ENCODE data around the gene PRKN.
"Not testable (repeated sequence)": the region's sequence is repeated elsewhere in the genome, so short reads cannot be mapped to it uniquely, and the experiment has no call there.

Gene PRKN

GRCh38 chr6:162612613-162613012 is 115.0 kb downstream of the PRKN start:
- no peak for DNase-seq

- no peak for DNase-seq
These were observed 117.2 kb downstream of the PRKN start for GRCh38 chr6:162610351-162610750.

- no peak for DNase-seq
These were observed 121.7 kb downstream of the PRKN start for GRCh38 chr6:162605881-162606280.

GRCh38 chr6:162603231-162604015 is 124.1 kb downstream of the PRKN start:
- no peak for DNase-seq

- no peak for DNase-seq
These were observed 124.8 kb downstream of the PRKN start for GRCh38 chr6:162602759-162603158.

GRCh38 chr6:162596676-162597075 is 130.9 kb downstream of the PRKN start:
- no peak for DNase-seq

GRCh38 chr6:162591517-162591916 is 136.0 kb downstream of the PRKN start:
- no peak for DNase-seq

- no peak for DNase-seq
These were observed 145.4 kb downstream of the PRKN start for GRCh38 chr6:162581988-162582780.

GRCh38 chr6:162580619-162581018 is 146.9 kb downstream of the PRKN start:
- no peak for DNase-seq

GRCh38 chr6:162576016-162576415 is 151.6 kb downstream of the PRKN start:
- no peak for DNase-seq

- no peak for DNase-seq
These were observed 155.3 kb downstream of the PRKN start for GRCh38 chr6:162572240-162572639.

GRCh38 chr6:162568266-162568665 is 159.3 kb downstream of the PRKN start:
- DNase-seq = no peak

GRCh38 chr6:162562041-162562440 is 165.5 kb downstream of the PRKN start:
- no peak for DNase-seq

GRCh38 chr6:162560891-162561290 is 166.7 kb downstream of the PRKN start:
- DNase-seq = no peak

GRCh38 chr6:162554531-162554930 is 173.0 kb downstream of the PRKN start:
- no peak for DNase-seq

- DNase-seq = no peak
These were observed 180.7 kb downstream of the PRKN start for GRCh38 chr6:162546905-162547304.

- no peak for DNase-seq
These were observed 184.3 kb downstream of the PRKN start for GRCh38 chr6:162543221-162543620.

- no peak for DNase-seq
These were observed 186.5 kb downstream of the PRKN start for GRCh38 chr6:162541019-162541601.

GRCh38 chr6:162539321-162539720 is 188.2 kb downstream of the PRKN start:
- DNase-seq = no peak

- no peak for DNase-seq
These were observed 188.9 kb downstream of the PRKN start for GRCh38 chr6:162538643-162539064.

- DNase-seq = no peak
These were observed 194.6 kb downstream of the PRKN start for GRCh38 chr6:162533009-162533400.

GRCh38 chr6:162532283-162533008 is 195.1 kb downstream of the PRKN start:
- DNase-seq = no peak

- DNase-seq = not testable (repeated sequence)
These were observed 196.2 kb downstream of the PRKN start for GRCh38 chr6:162531391-162531790.

Data from CD4-positive, alpha-beta T cell treated with Interleukin-17A for 4 hours (primary cell).